Measurements from ENCODE around the gene TMEM165.

Gene TMEM165

GRCh38 chr4:55424791-55425190, 29.0 kb downstream of the TMEM165 start:
- TF ChIP-seq CTCF (IDR thresholded peaks at IDR 0.05; ENCODE audit: low read depth, low read length), result no peak
- peaks cover 80% of the 10 kb centered on the region for H3K36me3 ChIP-seq
- DNase-seq, result no peak

GRCh38 chr4:55431710-55432336, 36.1 kb downstream of the TMEM165 start:
- Histone ChIP-seq H3K9me3 (no peaks in the 10 kb centered on the region), H3K27me3 (no peaks in the 10 kb centered on the region), H3K4me3 (ENCODE audit: low read depth, low read length) (no peak overlapping the region), H3K4me1 (no peaks in the 10 kb centered on the region), H3K36me3 (peaks cover 58% of the 10 kb centered on the region)
- no peak for DNase-seq
- no peak for TF ChIP-seq CTCF (IDR thresholded peaks at IDR 0.05; ENCODE audit: low read depth, low read length)

More at GRCh38 chr4:55424791-55425190, 29.0 kb downstream of the TMEM165 start:
- Histone ChIP-seq H3K4me3 (ENCODE audit: low read depth, low read length) (no peak overlapping the region), H3K27me3 (no peaks in the 10 kb centered on the region), H3K4me1 (0 out of 2 replicates have a peak, but pooled peaks cover 4% of the 10 kb centered on the region), H3K9me3 (no peaks in the 10 kb centered on the region)

- Histone ChIP-seq H3K27me3 (no peaks in the 10 kb centered on the region), H3K36me3 (peaks cover 50% of the 10 kb centered on the region), H3K9me3 (no peaks in the 10 kb centered on the region), H3K4me3 (ENCODE audit: low read depth, low read length) (no peak overlapping the region), H3K4me1 (no peaks in the 10 kb centered on the region)
- TF ChIP-seq CTCF (IDR thresholded peaks at IDR 0.05; ENCODE audit: low read depth, low read length), result peak; percentile 33
- DNase-seq, result no peak
Measured at GRCh38 chr4:55435141-55435841, 39.5 kb downstream of the TMEM165 start.

- TF ChIP-seq CTCF (IDR thresholded peaks at IDR 0.05; ENCODE audit: low read depth, low read length), result no peak
- Histone ChIP-seq H3K36me3 (peaks cover 44% of the 10 kb centered on the region), H3K4me1 (no peaks in the 10 kb centered on the region), H3K27me3 (no peaks in the 10 kb centered on the region), H3K9me3 (no peaks in the 10 kb centered on the region), H3K4me3 (ENCODE audit: low read depth, low read length) (no peak overlapping the region)
- no peak for DNase-seq
Measured at GRCh38 chr4:55437356-55437796, 41.6 kb downstream of the TMEM165 start.

- Histone ChIP-seq H3K27me3 (no peaks in the 10 kb centered on the region), H3K36me3 (peaks cover 43% of the 10 kb centered on the region), H3K4me3 (ENCODE audit: low read depth, low read length) (no peak overlapping the region), H3K4me1 (no peaks in the 10 kb centered on the region), H3K9me3 (no peaks in the 10 kb centered on the region)
- DNase-seq, result no peak
- TF ChIP-seq CTCF (IDR thresholded peaks at IDR 0.05; ENCODE audit: low read depth, low read length), result no peak
Measured at GRCh38 chr4:55437823-55438222, 42.1 kb downstream of the TMEM165 start.

GRCh38 chr4:55438314-55438713, 42.6 kb downstream of the TMEM165 start:
- Histone ChIP-seq H3K27me3 (no peaks in the 10 kb centered on the region), H3K4me1 (no peaks in the 10 kb centered on the region), H3K4me3 (ENCODE audit: low read depth, low read length) (no peak overlapping the region), H3K36me3 (peaks cover 44% of the 10 kb centered on the region), H3K9me3 (no peaks in the 10 kb centered on the region)
- no peak for TF ChIP-seq CTCF (IDR thresholded peaks at IDR 0.05; ENCODE audit: low read depth, low read length)
- no peak for DNase-seq

All from BE2C (cell line).